Mucosa of rectum (tissue), 2 donors: ENCODE measurements around the gene TAF6.

Source experiments
- H3K27ac ChIP-seq, 2 donors: one replicate each; pipeline ENCODE4 v1.7.0; 2013; ENCODE audit warnings: inconsistent platforms in 2 of 2, low read depth in 2 of 2, low read length in 2 of 2
- H3K27me3 ChIP-seq, 2 donors: one replicate each; pipeline ENCODE4 v1.7.0; 2013; ENCODE audit warnings: low read length in 2 of 2; ENCODE audit not compliant: control insufficient read depth in 2 of 2, insufficient read depth in 2 of 2
- H3K36me3 ChIP-seq, 2 donors: one replicate each; pipeline ENCODE4 v1.7.0; 2013; ENCODE audit warnings: low read length in 2 of 2; ENCODE audit not compliant: control insufficient read depth in 2 of 2, insufficient read depth in 2 of 2
- H3K4me1 ChIP-seq, 2 donors: one replicate each; pipeline ENCODE4 v1.7.0; 2013; ENCODE audit warnings: low read length in 2 of 2, mild to moderate bottlenecking in 1 of 2; ENCODE audit not compliant: control insufficient read depth in 2 of 2, insufficient read depth in 2 of 2
- H3K4me3 ChIP-seq, 2 donors: one replicate each; pipeline ENCODE4 v1.7.0; 2013; ENCODE audit warnings: low read length in 2 of 2
- H3K9ac ChIP-seq, 2 donors: one replicate each; pipeline ENCODE4 v1.7.0; 2013; ENCODE audit warnings: low read length in 2 of 2, low read depth in 1 of 2, mild to moderate bottlenecking in 1 of 2
- H3K9me3 ChIP-seq, 2 donors: one replicate each; pipeline ENCODE4 v1.7.0; 2013; ENCODE audit warnings: low read length in 2 of 2; ENCODE audit not compliant: control insufficient read depth in 2 of 2
- donor health status: healthy.
- donor health status: Normal muscosa, but diverticular disease.

TAF6 gene

DNA sequence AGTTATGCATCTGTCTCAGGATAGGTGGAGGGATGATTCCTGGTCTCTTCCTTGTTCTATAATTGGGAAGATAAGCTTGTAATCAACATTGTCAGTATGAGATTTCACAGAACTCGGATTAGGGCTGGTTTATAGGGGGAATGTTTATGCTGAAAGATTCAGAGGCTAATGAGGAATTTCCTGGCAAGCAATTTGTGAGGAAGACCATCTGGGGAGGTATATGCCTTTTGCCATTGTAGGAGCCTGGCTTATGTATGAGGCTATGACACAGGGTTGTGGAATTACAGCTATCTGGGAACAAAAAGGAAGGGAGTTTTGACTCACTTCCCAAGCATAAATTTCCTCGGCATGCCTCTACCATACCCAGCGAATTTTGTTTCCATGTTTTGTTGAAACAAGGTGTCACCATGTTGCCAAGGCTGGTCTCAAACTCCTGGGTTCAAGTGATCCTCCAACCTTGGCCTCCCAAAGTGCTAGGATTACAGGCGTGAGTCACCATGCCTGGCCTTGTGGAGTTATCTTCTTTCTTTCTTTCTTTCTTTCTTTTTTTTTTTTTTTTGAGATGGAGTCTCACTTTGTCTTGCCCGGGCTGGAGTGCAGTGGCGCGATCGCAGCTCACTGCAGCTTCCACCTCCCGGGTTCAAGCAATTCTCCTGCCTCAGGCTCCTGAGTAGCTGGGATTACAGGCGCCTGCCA, 32.0 kb downstream of the TAF6 start:
- peaks cover 19 to 22% of the 10 kb centered on the region in 2 donors for H3K36me3 ChIP-seq
- peak overlapping the region; percentile 44 to 45 for H3K27ac ChIP-seq
- no peak overlapping the region for H3K9ac ChIP-seq
- no peak overlapping the region for H3K4me3 ChIP-seq
- no peaks in the 10 kb centered on the region for H3K27me3 ChIP-seq
- H3K4me1 ChIP-seq: peaks cover 18 to 20% of the 10 kb centered on the region in 2 donors
- H3K9me3 ChIP-seq: no peaks in the 10 kb centered on the region

DNA sequence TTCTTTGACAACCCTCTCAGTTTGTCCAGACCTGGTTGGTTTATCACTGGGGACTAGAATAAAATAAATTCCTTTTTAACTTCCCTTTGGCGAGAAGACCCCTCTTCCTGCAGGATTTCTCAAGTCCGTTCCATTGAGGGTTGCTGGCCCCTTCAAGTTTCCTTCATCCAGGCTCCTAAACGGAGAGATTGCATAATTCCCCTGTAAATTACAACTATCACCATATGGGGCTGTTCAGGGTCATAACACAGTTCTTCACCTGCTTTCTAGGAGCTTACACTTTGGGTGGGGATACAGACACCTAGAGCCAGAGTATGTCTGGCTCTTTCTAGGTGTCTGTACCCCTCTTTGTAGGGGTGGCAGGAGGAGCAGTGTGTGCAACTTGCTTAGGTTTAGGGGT, 33.6 kb downstream of the TAF6 start:
- Histone ChIP-seq H3K36me3 (peaks cover 3 to 5% of the 10 kb centered on the region in 2 donors), H3K4me1 (peaks cover 20 to 23% of the 10 kb centered on the region in 2 donors), H3K4me3 (no peak overlapping the region), H3K9ac (no peak overlapping the region), H3K9me3 (no peaks in the 10 kb centered on the region), H3K27me3 (no peaks in the 10 kb centered on the region), H3K27ac (no peak overlapping the region)

DNA sequence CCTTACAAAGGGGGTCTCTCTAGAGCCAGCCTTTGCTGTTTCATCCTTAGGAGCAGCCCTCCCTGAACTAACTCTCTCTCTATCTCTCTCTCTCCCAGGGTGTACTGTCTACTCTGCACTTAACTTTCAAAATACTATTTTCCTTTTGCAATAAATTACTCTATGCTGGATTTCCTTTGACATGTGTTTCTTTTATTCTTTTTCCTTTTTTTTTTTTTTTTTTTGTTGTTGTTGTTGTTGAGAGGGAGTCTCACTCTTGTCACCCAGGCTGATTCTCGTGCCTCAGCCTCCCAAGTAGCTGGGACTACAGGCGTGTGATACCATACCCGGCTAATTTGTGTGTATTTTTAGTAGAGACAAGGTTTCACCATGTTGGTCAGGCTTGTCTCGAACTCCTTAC, 36.2 kb downstream of the TAF6 start:
- peak overlapping the region; percentile 76 to 85 for H3K27ac ChIP-seq
- H3K36me3 ChIP-seq: peaks cover 3% of the 10 kb centered on the region in 2 donors
- no peak overlapping the region for H3K9ac ChIP-seq
- H3K27me3 ChIP-seq: no peaks in the 10 kb centered on the region
- H3K9me3 ChIP-seq: no peaks in the 10 kb centered on the region
- peaks cover 20 to 33% of the 10 kb centered on the region in 2 donors for H3K4me1 ChIP-seq
- H3K4me3 ChIP-seq: no peak overlapping the region

DNA sequence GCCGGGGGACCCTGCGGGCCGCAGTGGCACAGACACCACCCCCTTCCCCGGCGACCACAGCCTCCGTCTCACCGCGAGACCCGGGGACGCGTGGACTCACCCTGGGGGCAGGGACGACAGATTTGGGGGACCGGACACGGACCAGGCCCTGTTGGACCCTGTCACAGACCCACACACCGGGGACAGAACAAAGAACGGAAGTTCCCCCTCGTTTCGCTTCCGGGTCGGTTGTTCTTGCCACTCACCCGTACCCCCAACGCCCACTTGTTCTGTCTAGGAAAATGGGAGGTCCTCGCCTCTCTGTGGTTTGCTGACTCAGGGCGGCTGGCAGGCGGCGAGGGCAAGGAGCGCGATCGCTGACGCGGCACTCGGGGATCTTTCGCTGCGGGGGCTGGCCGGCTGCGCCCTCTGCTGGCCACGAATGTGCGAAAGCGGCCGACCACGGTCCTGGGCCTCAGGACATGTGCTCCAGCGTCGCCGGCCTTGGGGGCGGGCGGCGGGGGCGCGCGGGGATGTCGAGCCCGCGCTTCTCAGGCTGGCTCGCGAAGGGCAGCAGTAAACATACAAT, 37.5 kb downstream of the TAF6 start, which contains the start of gene ZNF3:
TSS of gene ZNF3 (minus strand) at position 189 of the 568 bp plus-strand sequence. CDS start 4,366 bp downstream, outside the sequence.
- Histone ChIP-seq H3K36me3 (peaks cover 8 to 9% of the 10 kb centered on the region in 2 donors), H3K27ac (peak within 1 kb of the TSS; percentile 85 to 88), H3K4me1 (peaks cover 30 to 41% of the 10 kb centered on the region in 2 donors), H3K4me3 (peak within 1 kb of the TSS; percentile 95 to 100), H3K9ac (peak within 1 kb of the TSS; percentile 95 to 99), H3K9me3 (no peaks in the 10 kb centered on the region), H3K27me3 (no peaks in the 10 kb centered on the region)

DNA sequence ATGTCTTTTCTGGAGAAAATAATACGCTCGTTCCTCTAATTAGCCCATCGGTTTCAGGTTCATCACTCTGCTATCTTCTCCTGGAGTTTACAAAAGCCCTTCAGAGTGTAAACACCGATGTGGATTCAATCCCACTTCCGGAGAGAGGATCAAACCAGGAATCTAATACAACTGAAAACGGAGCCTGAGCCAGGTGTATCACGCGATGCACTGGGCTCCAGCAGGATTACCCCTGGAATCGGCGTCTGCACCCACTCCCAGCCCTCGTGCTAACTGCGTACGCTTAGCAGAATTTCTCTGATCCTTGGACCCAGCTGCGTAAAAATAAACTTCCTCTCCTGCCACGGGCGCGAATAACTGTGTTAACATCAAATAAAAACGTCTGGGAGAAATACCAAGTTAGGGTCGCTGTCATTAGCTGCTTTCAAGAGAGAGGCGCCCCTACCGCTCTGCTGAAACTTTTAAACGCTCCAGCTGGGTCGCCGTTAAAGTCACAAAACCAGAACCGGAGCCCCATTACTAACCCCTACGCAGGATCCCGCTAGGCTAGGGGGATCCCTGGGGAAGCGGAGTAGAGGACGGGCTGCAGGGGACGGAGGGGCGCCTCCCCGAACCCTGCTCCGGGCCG, 38.1 kb downstream of the TAF6 start:
- Histone ChIP-seq H3K27me3 (no peaks in the 10 kb centered on the region), H3K9me3 (no peaks in the 10 kb centered on the region), H3K4me1 (peaks cover 31 to 41% of the 10 kb centered on the region in 2 donors), H3K36me3 (peaks cover 13% of the 10 kb centered on the region in 2 donors), H3K9ac (peak overlapping the region; percentile 95 to 99), H3K4me3 (peak overlapping the region; percentile 95 to 100), H3K27ac (peak overlapping the region; percentile 85 to 88)

DNA sequence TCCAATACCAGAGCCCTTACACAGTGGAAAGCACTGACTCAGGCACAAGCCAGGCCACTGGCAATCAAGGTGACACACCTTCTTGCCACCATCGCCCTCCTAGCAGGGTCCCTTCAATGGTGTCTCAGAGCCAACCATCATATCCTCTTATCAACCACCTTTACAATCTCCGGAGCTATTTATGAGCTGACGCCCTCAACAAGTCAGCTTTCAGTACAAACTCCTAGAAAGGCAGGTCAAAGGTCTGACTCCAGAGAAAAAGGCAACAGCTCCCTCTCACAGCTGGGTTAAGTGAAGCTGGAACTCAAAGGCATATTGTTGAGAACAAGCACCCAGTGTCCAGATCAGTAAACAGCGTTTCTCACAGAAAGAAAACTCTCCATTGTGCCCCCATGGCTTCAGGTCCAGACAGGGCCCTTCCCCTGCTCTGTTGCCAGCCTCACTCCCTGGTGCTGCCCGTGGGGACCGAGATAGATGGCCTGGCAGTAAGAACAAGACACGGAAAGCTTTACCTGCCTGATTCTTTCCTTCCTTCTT, 40.1 kb downstream of the TAF6 start:
- H3K9me3 ChIP-seq: no peaks in the 10 kb centered on the region
- peak overlapping the region; percentile 54 to 68 for H3K9ac ChIP-seq
- H3K27ac ChIP-seq: peak overlapping the region; percentile 85 to 88
- H3K27me3 ChIP-seq: no peaks in the 10 kb centered on the region
- peaks cover 31 to 41% of the 10 kb centered on the region in 2 donors for H3K4me1 ChIP-seq
- peaks cover 31% of the 10 kb centered on the region in 2 donors for H3K36me3 ChIP-seq
- peak overlapping the region; percentile 56 to 65 for H3K4me3 ChIP-seq

DNA sequence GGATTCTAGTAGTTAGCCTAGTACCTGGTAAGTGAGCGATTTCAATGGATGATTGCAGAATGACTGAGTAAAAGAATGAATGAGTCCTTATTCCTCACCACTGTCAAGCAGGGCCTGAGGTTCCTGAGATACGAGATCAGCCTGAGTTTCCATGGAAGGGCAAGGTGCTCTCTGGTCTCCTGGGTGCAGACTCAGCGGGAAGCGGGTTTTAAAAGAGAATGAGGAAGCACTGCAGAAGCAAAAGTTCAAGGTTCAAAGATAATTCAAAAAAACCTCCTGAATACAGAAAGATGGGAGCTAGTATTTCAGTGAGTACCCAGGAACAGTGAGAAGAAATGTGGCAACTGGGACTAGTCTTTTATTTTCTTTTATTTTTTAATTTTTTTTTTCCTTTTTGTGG, 42.0 kb downstream of the TAF6 start:
- Histone ChIP-seq H3K27me3 (no peaks in the 10 kb centered on the region), H3K36me3 (peaks cover 49 to 50% of the 10 kb centered on the region in 2 donors), H3K4me1 (peaks cover 23 to 34% of the 10 kb centered on the region in 2 donors), H3K27ac (no peak overlapping the region), H3K4me3 (no peak overlapping the region), H3K9me3 (peaks cover 5 to 6% of the 10 kb centered on the region in 2 donors), H3K9ac (no peak overlapping the region)

DNA sequence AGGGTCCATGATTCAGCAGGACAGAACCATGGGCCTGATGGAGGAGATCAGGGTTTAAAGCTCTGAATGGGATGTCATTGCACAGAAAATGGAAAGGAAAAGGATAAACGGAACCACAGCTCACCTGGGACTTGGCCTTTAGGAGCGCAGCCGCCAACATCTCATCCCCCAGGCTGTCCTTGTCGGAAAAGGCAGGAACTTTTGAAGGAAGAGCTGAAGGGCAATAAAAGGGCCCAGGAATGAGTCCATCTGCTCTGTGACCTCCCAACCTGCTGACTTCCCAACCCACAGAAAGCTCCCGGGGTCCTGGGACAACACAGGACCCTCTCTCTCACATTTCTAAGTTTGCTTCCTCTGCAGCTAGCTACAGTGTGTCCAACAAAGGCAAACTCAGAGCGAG, 43.7 kb downstream of the TAF6 start:
- Histone ChIP-seq H3K9me3 (peaks cover 15 to 16% of the 10 kb centered on the region in 2 donors), H3K4me3 (no peak overlapping the region), H3K27ac (no peak overlapping the region), H3K4me1 (peaks cover 23 to 29% of the 10 kb centered on the region in 2 donors), H3K36me3 (peaks cover 67% of the 10 kb centered on the region in 2 donors), H3K27me3 (no peaks in the 10 kb centered on the region), H3K9ac (no peak overlapping the region)

DNA sequence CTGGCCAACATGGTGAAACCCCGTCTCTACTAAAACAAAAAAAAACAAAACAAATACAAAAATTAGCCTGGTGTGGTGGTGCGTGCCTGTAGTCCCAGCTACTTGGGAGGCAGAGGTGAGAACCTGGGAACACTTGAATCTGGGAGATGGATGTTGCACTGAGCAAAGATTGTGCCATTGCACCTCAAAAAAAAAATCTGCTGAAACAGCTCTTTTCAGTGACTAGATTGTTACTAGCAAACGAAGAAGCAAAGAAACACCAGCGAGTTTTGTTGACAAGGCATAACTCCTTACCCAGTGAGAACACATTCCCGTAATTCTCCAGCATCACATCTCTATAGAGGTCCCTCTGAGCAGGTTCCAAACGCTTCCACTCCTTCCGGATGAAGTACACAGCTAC, 44.3 kb downstream of the TAF6 start:
- Histone ChIP-seq H3K36me3 (peaks cover 70 to 73% of the 10 kb centered on the region in 2 donors), H3K9me3 (peaks cover 15 to 16% of the 10 kb centered on the region in 2 donors), H3K4me3 (no peak overlapping the region), H3K4me1 (peaks cover 19 to 25% of the 10 kb centered on the region in 2 donors), H3K27ac (no peak overlapping the region), H3K27me3 (no peaks in the 10 kb centered on the region), H3K9ac (no peak overlapping the region)

DNA sequence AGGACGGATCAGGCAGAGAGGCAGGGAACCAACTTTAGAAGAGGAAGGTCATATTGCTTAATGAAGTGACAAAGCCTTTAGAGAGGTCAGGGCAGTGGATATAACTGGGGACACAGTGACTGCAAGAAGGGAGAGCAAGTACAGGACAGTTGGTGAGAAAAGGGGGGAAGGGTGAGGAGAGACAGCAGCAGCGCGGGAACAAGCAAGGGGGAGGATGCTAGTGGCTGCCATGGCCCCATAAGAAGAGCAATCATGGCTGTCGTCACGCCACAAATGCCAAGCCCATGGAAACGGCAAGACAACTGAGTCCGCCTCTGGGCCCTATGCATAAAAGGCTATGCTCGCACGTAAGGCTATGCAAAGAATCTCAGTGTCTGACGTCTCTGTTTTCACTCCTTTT, 46.7 kb downstream of the TAF6 start:
- Histone ChIP-seq H3K27me3 (no peaks in the 10 kb centered on the region), H3K9me3 (peaks cover 15 to 16% of the 10 kb centered on the region in 2 donors), H3K4me1 (peaks cover 6 to 8% of the 10 kb centered on the region in 2 donors), H3K9ac (no peak overlapping the region), H3K4me3 (no peak overlapping the region), H3K27ac (no peak overlapping the region), H3K36me3 (peaks cover 71 to 72% of the 10 kb centered on the region in 2 donors)
